Activated T-cell treated with anti-CD3 and anti-CD28 coated beads for 4 hours (primary cell): ENCODE results near the gene CCDC27.

ENCODE experiments used
- DNase-seq: peaks from one replicate; pipeline ENCODE4 v3.0.0-alpha.2; 2020

CCDC27 gene

DNA sequence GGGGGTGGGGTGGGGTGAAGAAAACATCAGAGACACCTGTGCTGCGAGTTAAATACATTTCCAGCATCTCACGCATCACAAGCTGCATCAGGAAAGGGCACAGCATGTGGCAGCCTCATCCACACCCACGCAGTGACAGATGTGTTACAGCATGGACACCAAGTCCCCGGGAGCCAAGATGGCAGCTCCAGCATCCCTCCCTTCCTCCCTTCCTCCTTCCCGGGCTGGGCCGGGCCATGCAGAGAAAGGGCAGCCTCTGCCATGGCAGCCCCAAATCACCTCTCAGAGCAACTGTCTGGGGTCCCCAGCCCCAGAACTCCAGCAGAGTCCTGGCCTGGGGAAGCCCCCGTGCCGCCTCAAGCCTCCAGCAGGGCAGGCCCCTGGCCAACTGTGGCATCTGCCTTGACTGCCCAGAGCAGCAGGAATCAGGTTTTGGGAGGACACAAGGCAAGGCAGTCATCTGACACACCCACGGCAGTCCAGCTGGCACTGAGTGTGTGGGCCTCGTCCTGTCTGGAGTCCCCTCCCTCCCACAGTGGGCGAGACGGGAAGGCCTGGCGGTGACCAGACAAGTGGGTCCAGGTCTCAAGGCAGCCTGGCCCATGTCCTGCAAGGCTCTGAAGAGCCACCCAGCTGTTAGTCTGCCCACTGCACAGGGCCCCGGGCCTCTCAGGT is 26.5 kb downstream of the CCDC27 start:
- no peak for DNase-seq

DNA sequence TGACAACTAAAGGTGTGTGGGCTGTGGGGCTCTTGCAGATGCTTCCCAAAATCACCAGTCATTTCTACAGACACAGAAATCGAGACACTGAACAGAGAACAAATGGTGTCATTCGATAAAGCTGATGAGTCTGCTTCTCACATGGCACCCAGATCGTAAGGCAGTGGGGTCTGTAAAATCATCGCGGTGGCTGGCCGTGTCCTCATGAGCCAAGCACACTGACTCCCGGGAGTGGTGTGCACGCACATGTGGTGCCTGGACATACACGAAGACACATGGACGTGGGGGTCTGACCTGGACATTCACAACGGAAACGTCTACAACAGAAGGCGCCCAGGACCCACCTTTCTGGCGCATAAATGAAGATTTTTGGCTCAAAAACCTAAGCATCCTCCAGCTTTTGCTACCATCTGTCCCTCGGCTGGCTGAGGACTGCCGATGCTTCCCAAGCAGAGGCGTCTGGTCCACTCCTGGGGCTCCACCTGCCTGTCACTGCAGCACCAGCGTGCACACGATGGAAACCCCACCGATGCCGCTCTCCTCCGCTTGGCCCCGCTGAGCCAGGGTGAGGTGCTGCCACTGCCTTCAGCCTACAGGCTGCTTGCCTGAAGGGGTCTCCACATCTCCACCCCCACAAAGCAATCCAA is 27.1 kb downstream of the CCDC27 start:
- no peak for DNase-seq

- no peak for DNase-seq
These were observed 27.7 kb downstream of the CCDC27 start for GRCh38 chr1:3779912-3780416.

- no peak for DNase-seq
These were observed 28.7 kb downstream of the CCDC27 start for GRCh38 chr1:3780901-3781300.

GRCh38 chr1:3783651-3784474 is 31.6 kb downstream of the CCDC27 start:
- no peak for DNase-seq

DNA sequence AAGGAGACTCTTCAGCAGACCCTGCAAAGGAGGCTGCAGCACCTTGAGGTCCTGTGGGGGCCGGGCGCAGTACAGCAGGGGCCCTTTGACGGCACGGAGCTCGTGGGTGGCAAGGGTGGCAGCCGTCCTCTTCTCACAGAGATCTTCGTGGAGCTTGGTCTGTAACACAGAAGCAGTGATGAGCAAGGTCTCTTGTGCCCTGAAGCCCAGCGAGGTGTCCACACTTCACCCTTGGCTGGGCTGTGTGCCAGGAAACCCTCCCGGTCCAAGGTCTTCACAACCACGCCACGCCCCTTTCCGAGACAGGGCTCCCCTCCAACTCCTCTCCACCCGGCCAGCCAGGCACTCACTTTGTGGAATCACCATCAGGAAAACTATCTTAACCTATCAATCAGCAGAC is 32.8 kb downstream of the CCDC27 start:
- no peak for DNase-seq

DNA sequence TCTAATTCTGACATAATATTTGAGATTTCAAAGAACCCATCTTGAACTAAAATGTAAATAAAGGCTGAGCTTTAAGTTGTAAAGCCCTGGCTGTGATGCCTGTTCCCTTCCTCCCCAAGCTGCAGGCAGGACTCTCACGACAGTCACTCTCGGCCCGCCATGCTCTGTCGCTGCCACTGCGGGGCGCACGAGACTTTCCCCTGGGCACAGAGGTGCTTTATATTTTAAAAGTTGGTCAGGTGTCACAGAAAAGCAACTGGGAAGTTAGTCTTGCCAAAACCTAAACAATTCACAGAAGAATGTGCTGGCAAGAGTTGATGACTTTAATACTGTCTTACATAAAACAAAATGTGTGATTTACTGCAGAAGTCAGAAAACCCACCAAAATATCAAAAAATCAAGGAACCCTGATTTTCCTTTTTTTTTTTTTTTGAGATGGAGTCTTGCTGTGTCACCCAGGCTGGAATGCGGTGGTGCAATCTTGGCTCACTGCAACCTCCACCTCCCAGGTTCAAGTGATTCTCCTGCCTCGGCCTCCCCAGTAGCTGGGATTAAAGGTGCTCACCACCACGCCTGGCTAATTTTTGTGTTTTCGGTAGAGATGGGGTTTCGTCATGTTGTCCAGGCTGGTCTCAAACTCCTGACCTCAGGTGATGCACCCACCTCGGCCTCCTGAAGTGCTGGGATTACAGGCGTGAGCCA is 33.4 kb downstream of the CCDC27 start:
- no peak for DNase-seq

DNA sequence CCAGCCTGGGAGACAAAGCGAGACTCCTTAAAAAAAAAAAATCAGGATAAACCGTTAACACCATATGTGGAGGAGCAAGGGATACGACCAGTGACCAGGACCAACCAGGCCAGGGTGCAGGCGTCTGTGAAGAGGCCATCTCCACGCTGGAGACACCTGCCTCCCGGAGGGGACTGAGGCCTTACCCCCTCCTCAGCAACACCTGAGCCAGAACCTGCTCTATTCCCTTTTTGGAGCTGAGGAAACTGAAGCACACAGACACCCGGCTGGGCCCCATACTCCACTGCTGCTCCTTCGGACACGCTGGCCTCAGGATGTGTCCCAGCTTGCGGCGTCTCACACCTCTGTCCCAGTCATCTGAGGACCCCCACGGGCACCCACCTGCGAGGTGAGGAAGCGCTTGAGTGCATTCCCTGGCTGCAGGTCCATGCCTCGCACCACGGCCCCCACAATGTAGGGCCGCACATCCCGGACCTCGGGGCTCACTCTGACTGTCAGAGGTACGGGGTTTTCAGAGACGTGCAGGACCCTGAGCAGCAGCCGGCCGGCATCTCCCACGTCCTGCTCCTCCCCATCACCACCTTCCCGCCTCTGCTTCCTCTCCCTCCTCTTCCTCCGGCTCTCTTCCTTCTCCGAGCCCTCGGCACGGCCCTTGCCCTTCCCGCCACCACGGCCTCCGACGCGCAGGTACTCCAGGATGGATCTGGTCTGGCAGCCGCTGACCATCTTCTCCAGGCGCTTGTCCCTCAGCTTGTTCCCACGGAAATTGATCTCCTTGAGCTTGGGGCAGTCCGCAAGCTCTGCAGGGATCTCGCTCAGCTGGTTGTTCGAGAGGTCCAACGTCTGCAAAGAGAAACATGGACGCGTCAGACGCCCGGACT is 34.5 kb downstream of the CCDC27 start:
- DNase-seq = no peak

DNA sequence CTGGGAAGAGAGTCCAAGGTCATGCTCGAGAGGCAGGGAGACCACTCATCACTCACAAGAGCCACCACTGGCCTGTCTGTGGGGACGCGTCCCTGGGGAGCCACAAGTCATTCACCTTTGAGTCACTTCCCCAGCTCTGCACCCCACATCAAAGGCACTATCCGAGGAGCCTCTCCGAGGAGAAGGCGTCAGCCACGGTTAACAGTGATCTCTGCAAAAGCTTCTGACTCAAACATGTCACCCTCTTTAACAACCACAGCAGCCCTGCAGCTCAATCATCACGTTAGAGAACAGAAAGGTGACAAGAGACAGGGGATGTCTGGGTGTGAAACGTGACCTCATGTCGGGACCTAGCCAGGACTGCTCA is 35.1 kb downstream of the CCDC27 start:
- DNase-seq = no peak

DNA sequence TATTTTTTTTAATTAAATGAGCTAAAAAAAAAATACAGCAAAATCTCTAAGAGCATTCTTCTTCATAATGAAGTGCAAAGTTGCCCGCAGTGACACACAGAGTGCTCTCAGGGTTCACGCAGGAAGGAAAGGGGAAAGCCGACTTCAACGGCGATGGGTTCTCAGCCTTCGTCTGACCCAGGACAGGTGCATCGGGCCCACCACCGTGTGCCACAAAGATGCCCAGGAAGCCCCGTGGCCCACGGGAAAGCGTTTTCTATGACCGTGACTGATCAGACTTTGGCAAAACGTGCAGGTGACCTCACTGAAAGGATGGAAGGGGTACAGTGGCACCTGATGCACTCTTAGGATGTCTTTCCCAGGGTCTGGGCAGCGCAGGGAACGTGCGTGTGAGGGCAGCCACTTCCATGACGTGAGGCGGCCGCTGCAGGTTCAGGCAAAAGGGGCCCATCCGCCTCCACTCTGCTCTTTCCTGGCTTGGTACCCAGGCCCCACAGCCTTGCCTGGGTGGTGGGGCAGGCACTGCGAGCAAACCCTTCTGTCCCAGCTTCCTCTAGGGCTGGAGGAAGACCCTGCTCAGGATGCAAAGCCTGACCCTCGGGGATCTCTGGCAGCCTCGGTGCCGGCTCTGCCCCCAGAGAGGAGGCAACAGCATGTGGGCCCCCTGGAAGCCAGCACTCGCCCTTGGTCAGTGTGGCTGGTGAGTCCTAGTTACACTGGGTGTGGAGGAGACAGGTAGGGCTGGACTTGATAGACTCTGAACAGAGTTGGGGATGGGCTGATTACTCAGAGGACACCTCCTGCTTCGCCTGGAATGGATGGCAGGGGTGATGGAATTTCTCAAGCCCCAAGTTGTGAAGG is 35.7 kb downstream of the CCDC27 start:
- DNase-seq = no peak

- DNase-seq = no peak
These were observed 36.6 kb downstream of the CCDC27 start for GRCh38 chr1:3788756-3789420.

DNA sequence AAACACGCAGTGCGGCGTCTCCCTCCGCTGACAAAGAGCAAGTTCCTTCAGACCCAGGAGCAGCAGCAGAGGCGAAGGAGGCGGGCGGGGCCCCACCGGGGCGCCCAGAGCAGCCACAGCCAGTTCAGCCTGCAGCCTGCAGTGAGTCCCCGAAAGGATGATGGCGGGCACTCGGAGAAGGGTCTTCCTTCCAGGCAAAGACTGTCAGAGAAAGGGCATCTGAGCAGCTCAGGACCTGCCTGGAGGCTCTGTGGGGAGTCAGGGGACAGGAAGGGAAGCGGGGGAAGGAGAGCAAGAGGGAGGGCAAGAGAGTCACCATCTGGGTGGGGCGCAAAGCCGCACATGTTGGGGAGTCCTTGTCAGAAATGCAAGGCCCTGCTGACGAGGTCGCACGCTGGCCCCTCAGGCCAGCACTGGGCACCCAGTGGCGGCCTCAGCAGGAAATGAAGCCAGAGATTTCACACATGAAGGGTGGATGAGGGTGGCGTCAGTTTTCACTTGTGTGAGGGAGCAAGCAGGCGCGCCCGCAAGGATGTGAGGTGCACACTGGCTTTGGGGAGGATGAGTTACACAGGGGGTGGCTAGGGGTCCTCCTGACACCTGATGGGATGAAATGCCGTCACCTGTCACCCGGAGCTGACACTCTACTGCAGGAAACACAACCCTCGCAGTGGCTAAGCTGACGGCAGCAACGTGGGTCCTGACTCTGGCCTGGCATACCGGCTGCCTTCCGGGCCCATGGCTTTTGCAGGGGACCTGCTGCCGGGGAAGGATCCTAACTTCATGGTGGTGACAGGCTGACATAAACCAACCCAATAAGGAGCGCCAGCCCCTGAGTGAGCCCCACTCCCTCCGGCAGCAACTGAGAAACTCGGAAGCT is 37.4 kb downstream of the CCDC27 start:
- DNase-seq = no peak

DNA sequence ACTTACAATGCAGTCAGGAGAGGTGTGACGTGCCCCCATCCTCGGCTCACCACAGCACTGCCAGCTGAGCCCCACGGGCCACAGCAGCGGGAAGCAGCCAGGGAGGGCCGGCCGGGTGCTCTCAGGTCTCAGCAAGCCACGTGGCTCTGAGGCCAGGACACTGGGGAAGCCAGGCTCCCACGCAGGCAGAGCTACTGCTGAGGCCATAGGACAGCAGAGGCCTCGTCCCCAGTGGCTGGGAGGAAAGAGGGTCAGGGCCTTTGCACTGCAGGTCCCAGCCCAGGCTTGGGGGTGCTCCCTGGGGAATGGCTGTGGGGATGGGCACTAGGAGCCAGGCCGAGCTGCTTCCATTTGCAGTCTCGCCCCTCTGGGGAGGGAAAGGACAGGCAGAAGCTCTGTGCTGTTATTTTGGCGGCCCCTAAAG is 38.3 kb downstream of the CCDC27 start:
- DNase-seq = no peak

DNA sequence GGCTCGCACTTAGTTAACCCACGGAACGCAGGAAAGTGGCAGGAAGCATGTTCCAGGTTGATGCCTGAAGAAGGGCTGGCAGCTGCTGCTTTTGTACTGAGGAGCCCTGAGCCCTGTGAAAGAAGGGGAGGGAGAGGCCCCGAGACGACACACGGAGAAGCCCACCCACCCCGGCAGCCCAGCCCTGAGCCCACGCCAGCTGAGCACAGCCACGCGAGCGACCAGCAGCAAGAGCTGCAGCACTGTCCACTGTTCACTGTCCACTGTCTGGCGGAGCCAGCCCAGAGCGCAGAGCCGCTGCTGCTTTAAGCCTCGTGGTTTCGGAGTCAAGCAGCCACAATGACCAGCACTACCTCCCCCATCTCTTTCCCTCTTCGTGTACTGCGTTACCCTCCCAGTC is 38.7 kb downstream of the CCDC27 start:
- no peak for DNase-seq

DNA sequence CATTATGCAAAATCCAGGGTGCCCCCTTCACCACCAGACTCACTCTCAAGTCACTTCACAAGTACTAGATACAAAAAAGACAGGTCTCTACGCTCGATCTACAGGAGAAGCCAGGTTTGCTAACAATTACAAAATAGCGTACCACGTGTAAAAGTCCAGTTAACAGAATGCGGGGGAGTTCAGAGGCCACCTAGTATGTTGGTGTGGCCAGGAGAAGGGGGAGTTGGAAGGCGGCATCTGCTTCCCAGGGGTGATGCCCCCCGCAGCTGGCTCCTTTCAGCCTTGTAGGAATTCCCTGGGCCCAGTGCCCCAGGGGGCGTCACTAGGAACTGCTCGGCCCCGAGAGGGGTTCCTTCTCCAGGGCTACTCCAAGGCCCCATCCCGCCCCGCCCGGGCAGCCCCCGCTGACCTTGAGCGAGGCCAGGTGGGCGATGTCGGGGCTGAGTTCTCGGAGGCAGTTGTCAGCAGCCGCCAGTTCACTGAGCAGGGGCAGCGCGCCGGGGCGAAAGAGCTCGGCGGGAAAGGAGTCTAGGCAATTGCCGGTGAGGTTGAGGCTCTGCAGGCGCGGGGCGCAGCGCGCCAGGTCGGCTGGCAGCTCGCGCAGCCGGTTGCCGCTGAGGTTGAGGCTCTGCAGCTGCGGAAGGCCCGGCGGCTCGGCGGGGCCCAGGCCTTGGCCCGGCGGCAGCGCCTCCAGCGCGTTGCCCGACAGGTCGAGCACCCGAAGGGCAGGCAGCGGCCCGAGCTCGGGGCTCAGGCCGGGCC is 43.4 kb downstream of the CCDC27 start:
- no peak for DNase-seq

- DNase-seq = peak; percentile 90
These were observed 44.2 kb downstream of the CCDC27 start, which contains the start of gene LRRC47 for GRCh38 chr1:3796215-3797061. LRRC47 (minus strand) TSS chr1:3796498; CDS start chr1:3796476, 22 bp downstream.

DNA sequence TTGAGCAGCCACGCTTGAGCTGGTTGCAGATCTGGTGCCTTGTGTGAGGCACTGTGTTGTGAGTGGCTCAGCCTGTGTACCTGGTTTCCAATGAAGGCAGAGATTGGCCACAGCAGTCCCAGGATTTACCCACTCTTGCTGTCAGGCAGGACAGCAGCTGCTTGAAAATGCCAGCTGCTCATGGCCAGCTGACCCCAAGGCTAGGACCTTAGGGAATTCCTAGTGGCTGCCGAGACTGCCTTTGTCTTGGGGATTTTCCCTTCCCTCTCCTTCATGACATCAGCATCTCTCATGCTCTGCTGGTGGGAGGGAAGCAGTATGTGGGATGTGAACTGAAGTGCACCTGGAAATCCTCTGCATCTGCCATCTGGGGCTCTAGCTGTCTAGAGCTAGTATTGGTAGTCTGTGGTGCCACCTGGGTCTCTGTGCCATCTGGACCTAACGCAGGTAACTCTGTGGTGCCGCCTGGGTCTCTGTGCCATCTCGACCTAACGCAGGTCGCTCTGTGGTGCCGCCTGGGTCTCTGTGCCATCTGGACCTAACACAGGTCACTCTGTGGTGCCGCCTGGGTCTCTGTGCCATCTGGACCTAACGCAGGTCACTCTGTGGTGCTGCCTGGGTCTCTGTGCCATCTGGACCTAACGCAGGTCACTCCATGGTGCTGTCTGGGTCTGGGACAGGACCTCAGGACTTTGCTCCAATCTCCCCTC is 47.9 kb downstream of the CCDC27 start:
- no peak for DNase-seq
